HFFc6 (cell line): Measurements from ENCODE around the gene CUTC. TPM values are rescaled to one million over a fixed set of nuclear protein-coding genes. Genes with fewer than 3 reads are reported as not detected.

Experiments
- DNase-seq: peaks from one replicate; pipeline ENCODE4 v3.0.0-alpha.2; 2018
- H3K27ac Mint-ChIP-seq: 2 replicates; pipeline ENCODE4 v1.8.0; 2020; ENCODE audit warnings: mild to moderate bottlenecking, mixed read lengths
- H3K27me3 Mint-ChIP-seq: 2 replicates; pipeline ENCODE4 v1.8.0; 2021; ENCODE audit warnings: mild to moderate bottlenecking, moderate library complexity, mixed read lengths; ENCODE audit not compliant: insufficient read depth
- H3K36me3 Mint-ChIP-seq: 2 replicates; pipeline ENCODE4 v1.8.0; 2021; ENCODE audit warnings: low read depth, mixed read lengths
- H3K4me1 Mint-ChIP-seq: 2 replicates; pipeline ENCODE4 v1.8.0; 2020; ENCODE audit warnings: low read depth, mixed read lengths
- H3K4me3 Mint-ChIP-seq: 2 replicates; pipeline ENCODE4 v1.8.0; 2020; ENCODE audit warnings: mild to moderate bottlenecking, moderate library complexity, mixed read lengths
- H3K9me3 Mint-ChIP-seq: 2 replicates; pipeline ENCODE4 v1.8.0; 2020; ENCODE audit warnings: mild to moderate bottlenecking, mixed read lengths
- total RNA-seq, 6 experiments: library from RNA; stranded (reverse); fragmentation: NEBNext Ultra II Directional; extraction: Animal tissue kit (Norgen Biotek cat#: 25700); gene quantifications; 2 replicates in 1 of 6; 3 replicates in 5 of 6; pipeline ENCODE4 v1.2.3, GENCODE V29; 2021
- TF ChIP-seq, protein P1 (sequence below): fragments of 200-600 bp; sonication (generic); IDR thresholded peaks from 2 replicates; pipeline ENCODE4 v1.5.0; 2021; ENCODE audit warnings: antibody characterized with exemption, mild to moderate bottlenecking

Gene CUTC
- total RNA-seq, 6 experiments from 2014 or later: 11.2 to 15.2 (median 12.4) TPM

DNA sequence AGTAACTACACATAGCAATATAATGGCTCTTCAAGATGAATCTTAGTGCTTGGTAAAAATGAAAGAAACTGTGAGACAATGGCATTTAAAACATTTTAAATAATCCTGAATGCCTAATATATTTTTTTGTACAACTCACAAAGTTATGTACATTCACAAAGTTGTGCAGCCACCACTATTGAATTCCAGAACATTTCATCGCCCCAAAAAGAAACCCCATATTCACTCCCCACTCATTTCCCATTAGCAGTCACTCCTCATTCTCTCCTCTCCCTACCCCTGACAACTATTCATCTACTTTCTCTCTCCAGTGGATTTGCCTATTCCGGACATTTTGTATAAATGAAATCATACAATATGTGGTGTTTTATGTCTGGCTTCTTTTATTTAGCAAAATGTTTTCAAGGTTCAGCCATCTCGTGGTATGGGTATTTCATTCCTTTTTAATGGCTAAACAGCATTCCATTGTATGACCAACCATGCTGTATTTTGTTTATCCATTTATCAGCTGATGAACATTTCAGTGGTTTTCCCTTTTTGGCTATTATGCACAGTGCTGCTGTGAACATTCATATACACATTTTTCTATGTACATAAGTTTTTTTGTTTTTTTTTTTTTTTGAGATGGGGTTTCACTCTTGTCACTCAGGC, 38.0 kb upstream of the CUTC start:
- DNase-seq: peak; percentile 81
- Mint-ChIP-seq H3K36me3 (peaks cover 62% of the 10 kb centered on the region), H3K27me3 (no peaks in the 10 kb centered on the region), H3K9me3 (no peaks in the 10 kb centered on the region), H3K4me1 (peaks cover 63% of the 10 kb centered on the region), H3K4me3 (peak overlapping the region; percentile 82), H3K27ac (peak overlapping the region; percentile 95)
- TF ChIP-seq, protein P1, sequence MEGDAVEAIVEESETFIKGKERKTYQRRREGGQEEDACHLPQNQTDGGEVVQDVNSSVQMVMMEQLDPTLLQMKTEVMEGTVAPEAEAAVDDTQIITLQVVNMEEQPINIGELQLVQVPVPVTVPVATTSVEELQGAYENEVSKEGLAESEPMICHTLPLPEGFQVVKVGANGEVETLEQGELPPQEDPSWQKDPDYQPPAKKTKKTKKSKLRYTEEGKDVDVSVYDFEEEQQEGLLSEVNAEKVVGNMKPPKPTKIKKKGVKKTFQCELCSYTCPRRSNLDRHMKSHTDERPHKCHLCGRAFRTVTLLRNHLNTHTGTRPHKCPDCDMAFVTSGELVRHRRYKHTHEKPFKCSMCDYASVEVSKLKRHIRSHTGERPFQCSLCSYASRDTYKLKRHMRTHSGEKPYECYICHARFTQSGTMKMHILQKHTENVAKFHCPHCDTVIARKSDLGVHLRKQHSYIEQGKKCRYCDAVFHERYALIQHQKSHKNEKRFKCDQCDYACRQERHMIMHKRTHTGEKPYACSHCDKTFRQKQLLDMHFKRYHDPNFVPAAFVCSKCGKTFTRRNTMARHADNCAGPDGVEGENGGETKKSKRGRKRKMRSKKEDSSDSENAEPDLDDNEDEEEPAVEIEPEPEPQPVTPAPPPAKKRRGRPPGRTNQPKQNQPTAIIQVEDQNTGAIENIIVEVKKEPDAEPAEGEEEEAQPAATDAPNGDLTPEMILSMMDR: no peak

DNA sequence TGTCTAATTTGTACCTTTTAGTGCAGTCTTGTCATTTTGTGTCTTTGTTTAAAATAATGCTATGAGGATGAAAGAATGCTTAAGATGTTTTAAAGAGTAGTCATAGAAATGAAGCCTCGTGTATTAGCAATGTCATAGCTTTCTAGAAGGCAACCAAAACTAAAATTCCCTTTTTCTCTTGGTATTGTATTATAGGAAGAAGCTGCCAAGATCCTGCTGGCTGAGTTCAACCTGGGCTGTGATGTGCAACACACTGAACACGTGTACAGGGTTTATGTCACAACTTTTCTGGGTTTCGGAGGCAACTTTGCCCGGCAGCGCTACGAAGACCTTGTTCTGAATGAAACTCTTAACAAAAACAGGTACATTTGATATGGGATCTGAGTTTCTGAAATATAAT, 36.3 kb upstream of the CUTC start:
- peaks cover 66% of the 10 kb centered on the region for H3K36me3 Mint-ChIP-seq
- peak; percentile 26 for DNase-seq
- peak overlapping the region; percentile 95 for H3K27ac Mint-ChIP-seq
- H3K9me3 Mint-ChIP-seq: no peaks in the 10 kb centered on the region
- TF ChIP-seq, protein P1: no peak
- peaks cover 3% of the 10 kb centered on the region; the same call in 1 of the 2 replicates for H3K27me3 Mint-ChIP-seq
- H3K4me3 Mint-ChIP-seq: no peak overlapping the region; the same call in 1 of the 2 replicates
- peaks cover 53% of the 10 kb centered on the region for H3K4me1 Mint-ChIP-seq

DNA sequence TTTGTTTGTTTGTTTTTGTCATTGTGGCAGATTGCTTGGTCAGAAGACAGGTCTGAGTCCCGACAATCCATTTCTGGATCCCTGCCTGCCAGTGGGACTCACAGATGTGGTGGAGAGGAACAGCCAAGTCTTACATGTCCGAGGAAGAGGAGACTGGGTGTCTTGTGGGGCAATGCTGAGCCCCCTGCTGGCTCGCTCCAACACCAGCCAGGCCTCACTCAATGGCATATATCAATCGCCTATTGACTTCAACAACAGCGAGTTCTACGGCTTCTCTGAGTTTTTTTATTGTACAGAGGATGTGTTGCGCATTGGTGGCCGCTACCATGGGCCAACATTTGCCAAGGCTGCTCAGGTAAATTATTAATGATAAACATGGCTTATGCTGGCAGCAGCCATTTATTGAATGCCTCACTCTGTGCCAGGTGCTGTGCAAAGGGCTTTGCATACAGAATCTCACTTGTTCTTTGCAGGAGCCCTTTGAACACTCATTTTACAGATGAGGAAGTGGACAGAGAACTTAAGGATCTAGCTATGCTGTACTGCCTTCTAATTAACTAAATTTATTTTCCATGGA, 33.4 kb upstream of the CUTC start:
- Mint-ChIP-seq H3K36me3 (peaks cover 62% of the 10 kb centered on the region), H3K27ac (no peak overlapping the region), H3K4me1 (peaks cover 38% of the 10 kb centered on the region), H3K27me3 (peaks cover 3% of the 10 kb centered on the region; the same call in 1 of the 2 replicates), H3K9me3 (no peaks in the 10 kb centered on the region), H3K4me3 (no peak overlapping the region)
- no peak for DNase-seq
- TF ChIP-seq, protein P1: peak; percentile 27; the same call in 1 of the 2 replicates

DNA sequence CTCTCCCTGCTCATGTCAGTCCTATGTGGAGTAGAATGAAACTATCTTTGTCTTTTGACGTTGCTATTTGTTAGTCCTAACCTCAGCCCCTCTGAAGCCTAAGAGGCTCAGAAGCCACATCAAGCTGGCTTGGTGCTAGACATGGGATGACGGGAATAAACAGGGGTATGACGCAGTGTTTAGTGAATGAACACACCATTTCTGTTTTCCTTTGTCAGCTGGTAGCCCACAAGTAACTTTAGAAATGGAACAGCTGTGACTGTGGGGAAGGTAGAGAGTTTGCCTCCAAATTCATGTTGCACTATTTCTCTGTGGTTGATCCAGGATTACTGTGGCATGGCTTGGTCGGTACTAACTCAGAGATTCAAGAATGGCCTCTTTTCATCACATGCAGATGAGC, 31.4 kb upstream of the CUTC start:
- peaks cover 3% of the 10 kb centered on the region; the same call in 1 of the 2 replicates for H3K27me3 Mint-ChIP-seq
- peak overlapping the region; percentile 3; the same call in 1 of the 2 replicates for H3K27ac Mint-ChIP-seq
- H3K4me3 Mint-ChIP-seq: no peak overlapping the region
- H3K9me3 Mint-ChIP-seq: no peaks in the 10 kb centered on the region
- TF ChIP-seq, protein P1: no peak
- H3K36me3 Mint-ChIP-seq: peaks cover 72% of the 10 kb centered on the region
- H3K4me1 Mint-ChIP-seq: peaks cover 18% of the 10 kb centered on the region
- no peak for DNase-seq

DNA sequence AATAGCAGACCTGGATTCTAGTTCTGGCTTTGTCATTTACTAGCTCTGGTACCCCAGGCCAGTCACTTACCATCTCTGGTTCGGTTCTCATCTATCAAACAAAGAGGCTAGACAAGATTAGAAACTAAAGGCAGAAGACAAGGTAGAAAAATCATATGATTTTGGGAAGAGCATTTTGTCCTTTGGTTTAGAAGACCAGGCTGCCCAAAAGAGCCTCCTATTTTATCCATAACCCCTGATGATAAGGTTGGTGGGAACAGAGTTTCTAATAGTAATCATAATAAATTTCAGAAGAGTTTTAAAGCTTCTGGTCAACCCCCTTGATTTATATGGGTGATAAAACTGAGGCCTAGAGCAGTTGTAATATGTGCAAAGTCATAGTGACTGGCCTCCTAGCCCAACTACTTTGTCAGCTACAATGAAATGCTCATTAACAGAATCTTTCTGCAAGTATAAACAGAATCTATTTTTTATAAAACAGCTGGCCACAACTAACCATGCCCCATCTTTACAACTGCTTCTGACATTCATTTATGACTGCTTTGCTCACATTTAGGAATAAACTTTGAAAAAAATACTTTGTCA, 23.5 kb upstream of the CUTC start:
- Mint-ChIP-seq H3K27me3 (no peaks in the 10 kb centered on the region), H3K27ac (peak overlapping the region; percentile 93), H3K36me3 (peaks cover 36% of the 10 kb centered on the region), H3K4me3 (no peak overlapping the region), H3K4me1 (peaks cover 42% of the 10 kb centered on the region), H3K9me3 (no peaks in the 10 kb centered on the region)
- peak; percentile 58 for DNase-seq
- TF ChIP-seq, protein P1: no peak
